EH (cell line): ENCODE data around the gene ZPR1.
A peak's percentile ranks its signal among the peaks of the same experiment; 100 is the strongest.
"Not testable (repeated sequence)": the region's sequence is repeated elsewhere in the genome, so short reads cannot be mapped to it uniquely, and the experiment has no call there.

Experiments used
- DNase-seq: peaks from one replicate; pipeline ENCODE4 v3.0.0-alpha.2; 2015; ENCODE audit warnings: low read depth

ZPR1 gene

GRCh38 chr11:116787786-116788486, at the start of gene ZPR1:
ZPR1 (minus strand) TSS chr11:116788023; CDS start chr11:116787990, 33 bp downstream.
- peak; percentile 77 for DNase-seq

GRCh38 chr11:116836632-116836991, 48.8 kb upstream of the ZPR1 start:
- DNase-seq: no peak

GRCh38 chr11:116835791-116836631, 48.2 kb upstream of the ZPR1 start:
- peak; percentile 94 for DNase-seq

GRCh38 chr11:116835042-116835772, 47.4 kb upstream of the ZPR1 start:
- DNase-seq: no peak

GRCh38 chr11:116834535-116835041, 46.8 kb upstream of the ZPR1 start:
- not testable (repeated sequence) for DNase-seq

- no peak for DNase-seq
These were observed 46.2 kb upstream of the ZPR1 start for GRCh38 chr11:116833816-116834534.

- DNase-seq: no peak
These were observed 45.6 kb upstream of the ZPR1 start for GRCh38 chr11:116833491-116833815.

GRCh38 chr11:116832350-116833290, 44.8 kb upstream of the ZPR1 start:
- DNase-seq: no peak

GRCh38 chr11:116831790-116832349, 44.0 kb upstream of the ZPR1 start:
- no peak for DNase-seq

- DNase-seq: no peak
These were observed 42.5 kb upstream of the ZPR1 start for GRCh38 chr11:116830184-116830912.

GRCh38 chr11:116829525-116830183, 41.8 kb upstream of the ZPR1 start, which contains the start of gene APOC3:
APOC3 (plus strand) TSS chr11:116829907; CDS start chr11:116830583, 676 bp downstream.
- DNase-seq: peak; percentile 25

- DNase-seq: no peak
These were observed 41.1 kb upstream of the ZPR1 start for GRCh38 chr11:116828632-116829524.

GRCh38 chr11:116827461-116827860, 39.6 kb upstream of the ZPR1 start:
- no peak for DNase-seq

GRCh38 chr11:116826751-116827431, 39.1 kb upstream of the ZPR1 start:
- DNase-seq: no peak

- DNase-seq: no peak
These were observed 38.3 kb upstream of the ZPR1 start for GRCh38 chr11:116825854-116826750.

GRCh38 chr11:116825434-116825833, 37.6 kb upstream of the ZPR1 start:
- no peak for DNase-seq
